Endothelial cell of umbilical vein (primary cell): Measurements from ENCODE around the gene AGO1. TPM values are rescaled to one million over a fixed set of nuclear protein-coding genes. Genes with fewer than 3 reads are reported as not detected.

Experiments
- BruUV-seq: library from RNA; stranded (reverse); fragments of 400-500 nt; replicated peaks from 2 replicates; lab custom pipeline; 2021; lab: Mats Ljungman, UMichigan
- CTCF ChIA-PET: fragments of 300-600, 350-600 bp; sonication (Branson Sonifier 250); formaldehyde crosslinking; loops from one replicate; lab custom pipeline; 2021; ENCODE audit warnings: antibody characterized with exemption, inconsistent platforms; lab: Charles Lee
- POLR2A ChIA-PET: fragments of 300-600, 350-600 bp; sonication (Branson Sonifier 250); formaldehyde crosslinking; loops from one replicate; lab custom pipeline; 2021; ENCODE audit warnings: antibody characterized with exemption, inconsistent platforms; lab: Charles Lee
- DNase-seq: peaks from one replicate; pipeline ENCODE4 v3.0.0-alpha.2; 2011; ENCODE audit warnings: low read depth, low spot score
- FAIRE-seq: peaks from 2 replicates; lab custom pipeline; 2011; peaks lifted over from hg19 to GRCh38; lab: Jason Lieb, UNC
- H2AFZ ChIP-seq: 2 replicates; pipeline ENCODE4 v1.6.0; 2012; ENCODE audit warnings: low read depth, low read length, control low read depth, inconsistent platforms
- H3K27ac ChIP-seq: 2 replicates; pipeline ENCODE4 v1.5.1; 2011; ENCODE audit warnings: low read depth, mild to moderate bottlenecking, control low read depth, low read length, moderate library complexity; ENCODE audit not compliant: insufficient read depth
- H3K27me3 ChIP-seq, 2 experiments: 2 replicates each; pipeline versions ENCODE4 v1.6.0 to v1.6.1; 2011; ENCODE audit warnings: low read length in 2 of 2, mixed read lengths in 1 of 2; ENCODE audit not compliant: control insufficient read depth in 2 of 2, insufficient read depth in 2 of 2
- H3K36me3 ChIP-seq, 2 experiments: 2 replicates in 1 of 2; 3 replicates in 1 of 2; pipeline ENCODE4 v1.5.1; 2011; ENCODE audit warnings: low read length in 2 of 2, mild to moderate bottlenecking in 1 of 2, moderate library complexity in 1 of 2; ENCODE audit not compliant: control insufficient read depth in 2 of 2, insufficient read depth in 2 of 2; ENCODE audit errors: extremely low read depth in 1 of 2
- H3K4me1 ChIP-seq: 3 replicates; pipeline ENCODE4 v1.5.1; 2011; ENCODE audit warnings: mild to moderate bottlenecking, low read length; ENCODE audit not compliant: control insufficient read depth, insufficient read depth; ENCODE audit errors: extremely low read depth
- H3K4me2 ChIP-seq: 2 replicates; pipeline ENCODE4 v1.6.1; 2011; ENCODE audit warnings: low read length, control low read depth, mixed read lengths; ENCODE audit not compliant: insufficient read depth
- H3K4me3 ChIP-seq, 3 experiments: fragments of 200-600 bp in 1 of 3; sonication (generic), shearing (Covaris generic) in 1 of 3; replicated peaks in 1 of 3; 2 replicates each; pipeline ENCODE4 v1.5.1; 2011 to 2016; ENCODE audit warnings: control low read depth in 3 of 3, low read length in 3 of 3, mild to moderate bottlenecking in 2 of 3, inconsistent platforms in 1 of 3, low read depth in 1 of 3, moderate library complexity in 1 of 3; ENCODE audit not compliant: insufficient read depth in 1 of 3
- H3K79me2 ChIP-seq: 2 replicates; pipeline ENCODE4 v1.6.0; 2012; ENCODE audit warnings: low read length, inconsistent platforms; ENCODE audit not compliant: control insufficient read depth, insufficient read depth
- H3K9ac ChIP-seq: replicated peaks from 2 replicates; pipeline ENCODE3; 2011; ENCODE audit warnings: low read length, control low read depth; ENCODE audit not compliant: insufficient read depth; ENCODE audit errors: extremely low read depth
- H3K9me1 ChIP-seq: replicated peaks from 3 replicates; pipeline ENCODE4 v1.6.0; 2011; ENCODE audit warnings: mild to moderate bottlenecking, low read length; ENCODE audit not compliant: control insufficient read depth, insufficient read depth; ENCODE audit errors: extremely low read depth
- H3K9me3 ChIP-seq: replicated peaks from 2 replicates; pipeline ENCODE4 v1.5.1; 2012; ENCODE audit warnings: low read length, inconsistent platforms; ENCODE audit not compliant: control insufficient read depth, insufficient read depth
- H4K20me1 ChIP-seq: replicated peaks from 2 replicates; pipeline ENCODE3; 2011; ENCODE audit warnings: mild to moderate bottlenecking, low read length; ENCODE audit not compliant: control insufficient read depth, insufficient read depth; ENCODE audit errors: extremely low read depth
- EZH2 ChIP-seq: IDR thresholded peaks from 2 replicates; pipeline ENCODE4 v1.6.1; 2012; ENCODE audit warnings: borderline replicate concordance, low read depth, mild to moderate bottlenecking, moderate library complexity, low read length, inconsistent platforms; ENCODE audit not compliant: severe bottlenecking
- FOS ChIP-seq: IDR thresholded peaks from 2 replicates; pipeline ENCODE4 v1.6.1; 2011; ENCODE audit warnings: mild to moderate bottlenecking, low read length, moderate library complexity, borderline replicate concordance; ENCODE audit not compliant: insufficient read depth
- GATA2 ChIP-seq: IDR thresholded peaks from 2 replicates; pipeline ENCODE4 v1.7.0; 2011; ENCODE audit warnings: low read depth, mild to moderate bottlenecking, moderate library complexity, mixed read lengths, low read length; ENCODE audit not compliant: insufficient read length, insufficient read depth
- JUN ChIP-seq: IDR thresholded peaks from 2 replicates; pipeline ENCODE4 v1.6.1; 2011; ENCODE audit warnings: borderline replicate concordance, low read depth; ENCODE audit not compliant: insufficient read length, insufficient read depth
- MYC ChIP-seq: IDR thresholded peaks from one replicate; pipeline ENCODE4 v1.6.1; 2011; ENCODE audit warnings: mild to moderate bottlenecking, low read depth, low read length
- POLR2A ChIP-seq: IDR thresholded peaks from 2 replicates; pipeline ENCODE4 v1.6.1; 2012; ENCODE audit warnings: low read depth, mild to moderate bottlenecking, control low read depth, low read length
- POLR2AphosphoS5 ChIP-seq: IDR thresholded peaks from 2 replicates; pipeline ENCODE4 v1.6.1; 2012; ENCODE audit warnings: low read depth, mild to moderate bottlenecking, control low read depth, low read length, moderate library complexity; ENCODE audit not compliant: insufficient read depth
- dilution Hi-C: fragments of 300-500 bp; cut with MboI; formaldehyde crosslinking; loops from one replicate; pipeline ENCODE4 v1.15.0; 2019; ENCODE audit warnings: low sequenced_read_pairs; ENCODE audit not compliant: extremely low pct_ligation_motif_present
- intact Hi-C: fragments of 100-400 bp; cut with micrococcal nuclease; formaldehyde crosslinking; loops from one replicate; pipeline ENCODE4 v1.10.0; 2022
- polyA plus RNA-seq, 4 experiments: library from polyadenylated mRNA; depleted of rRNA in 3 of 4; stranded (reverse) in 3 of 4; unstranded in 1 of 4; fragments of >200 nt; gene quantifications; 2 replicates each; pipeline versions ENCODE4 v1.2.1 to v1.2.3, GENCODE V29; 2011 to 2012; ENCODE audit warnings: missing spikeins in 1 of 4
- total RNA-seq: library from RNA; stranded (reverse); gene quantifications from 2 replicates; pipeline ENCODE4 v1.2.3, GENCODE V29; 2021
- TF ChIP-seq, protein P1 (sequence below), 2 donors: IDR thresholded peaks; 1 replicate in 1 of 2; 2 replicates in 1 of 2; pipeline ENCODE4 v1.5.1; 2011; ENCODE audit warnings: low read length in 2 of 2, mild to moderate bottlenecking in 2 of 2, moderate library complexity in 2 of 2, control low read depth in 1 of 2, inconsistent platforms in 1 of 2, low read depth in 1 of 2; ENCODE audit not compliant: insufficient read depth in 1 of 2; ENCODE audit errors: extremely low read depth in 1 of 2
- TF ChIP-seq, protein P2 (sequence below): IDR thresholded peaks from 2 replicates; pipeline ENCODE4 v1.6.1; 2011; ENCODE audit not compliant: insufficient read depth, insufficient read length

Gene AGO1
- total and polyA plus RNA-seq, 2 donors (not counting 3 experiments of a cell fraction or from before 2014, with no cell fraction given), result 10.8 to 31.0 TPM

- Histone ChIP-seq H3K9me3 (no peaks in the 10 kb centered on the region), H3K79me2 (no peaks in the 10 kb centered on the region), H4K20me1 (no peaks in the 10 kb centered on the region), H3K4me2 (no peak overlapping the region), H3K4me3 (no peak overlapping the region), H3K9me1 (no peaks in the 10 kb centered on the region), H3K9ac (no peak overlapping the region), H3K4me1 (peaks cover 4% of the 10 kb centered on the region), H3K27me3 (no peaks in the 10 kb centered on the region), H3K27ac (no peak overlapping the region), H3K36me3 (peaks cover 6 to 12% of the 10 kb centered on the region in 2 experiments), H2AFZ (no peak overlapping the region)
- FAIRE-seq (no peak), DNase-seq (no peak)
- intact Hi-C loops, result no loop called here
- TF ChIP-seq POLR2A (no peak), GATA2 (no peak), JUN (no peak), MYC (no peak), EZH2 (no peak), FOS (no peak), POLR2AphosphoS5 (no peak)
- TF ChIP-seq, protein P1, sequence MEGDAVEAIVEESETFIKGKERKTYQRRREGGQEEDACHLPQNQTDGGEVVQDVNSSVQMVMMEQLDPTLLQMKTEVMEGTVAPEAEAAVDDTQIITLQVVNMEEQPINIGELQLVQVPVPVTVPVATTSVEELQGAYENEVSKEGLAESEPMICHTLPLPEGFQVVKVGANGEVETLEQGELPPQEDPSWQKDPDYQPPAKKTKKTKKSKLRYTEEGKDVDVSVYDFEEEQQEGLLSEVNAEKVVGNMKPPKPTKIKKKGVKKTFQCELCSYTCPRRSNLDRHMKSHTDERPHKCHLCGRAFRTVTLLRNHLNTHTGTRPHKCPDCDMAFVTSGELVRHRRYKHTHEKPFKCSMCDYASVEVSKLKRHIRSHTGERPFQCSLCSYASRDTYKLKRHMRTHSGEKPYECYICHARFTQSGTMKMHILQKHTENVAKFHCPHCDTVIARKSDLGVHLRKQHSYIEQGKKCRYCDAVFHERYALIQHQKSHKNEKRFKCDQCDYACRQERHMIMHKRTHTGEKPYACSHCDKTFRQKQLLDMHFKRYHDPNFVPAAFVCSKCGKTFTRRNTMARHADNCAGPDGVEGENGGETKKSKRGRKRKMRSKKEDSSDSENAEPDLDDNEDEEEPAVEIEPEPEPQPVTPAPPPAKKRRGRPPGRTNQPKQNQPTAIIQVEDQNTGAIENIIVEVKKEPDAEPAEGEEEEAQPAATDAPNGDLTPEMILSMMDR (IDR thresholded peaks at IDR 0.05; ENCODE audit: extremely low read depth in 1 of 2, insufficient read depth in 1 of 2, low read depth in 1 of 2, low read length in 2 of 2), result no peak
- TF ChIP-seq, protein P2, sequence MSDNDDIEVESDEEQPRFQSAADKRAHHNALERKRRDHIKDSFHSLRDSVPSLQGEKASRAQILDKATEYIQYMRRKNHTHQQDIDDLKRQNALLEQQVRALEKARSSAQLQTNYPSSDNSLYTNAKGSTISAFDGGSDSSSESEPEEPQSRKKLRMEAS, result no peak
- dilution Hi-C loops, result no loop called here
- ChIA-PET CTCF (interaction anchor here (0.8 kb wide), 1 partner anchor 41 kb away, joined by 4 read pairs; no protein-coding TSS in a partner anchor), POLR2A (no interaction called here)
- no TSS peak for BruUV-seq
These were observed 32.3 kb upstream of the AGO1 start for GRCh38 chr1:35850716-35851115.
